CD14-positive monocyte (primary cell): Measurements from ENCODE around the gene RBM28. TPM values are rescaled to one million over a fixed set of nuclear protein-coding genes. Genes with fewer than 3 reads are reported as not detected.

Source experiments
- DNase-seq, 3 donors: peaks; one replicate each; pipeline ENCODE4 v3.0.0-alpha.2; 2011 to 2022
- H2AFZ ChIP-seq: 2 replicates; pipeline ENCODE4 v1.6.0; 2012; ENCODE audit warnings: mild to moderate bottlenecking, low read depth, low read length, inconsistent platforms; ENCODE audit not compliant: insufficient read depth, poor library complexity, severe bottlenecking
- H3K27ac ChIP-seq, 2 donors: 1 replicate in 1 of 2; 2 replicates in 1 of 2; pipeline ENCODE4 v1.5.1; 2012 to 2013; ENCODE audit warnings: low read length in 2 of 2, control low read depth in 1 of 2, inconsistent platforms in 1 of 2, low read depth in 1 of 2, mild to moderate bottlenecking in 1 of 2
- H3K27me3 ChIP-seq, 2 donors: one replicate each; pipeline versions ENCODE4 v1.6.0 to v1.6.1; 2011 to 2013; ENCODE audit warnings: low read length in 2 of 2; ENCODE audit not compliant: control insufficient read depth in 2 of 2, insufficient read depth in 2 of 2
- H3K36me3 ChIP-seq, 2 donors: replicated peaks in 1 of 2; 1 replicate in 1 of 2; 2 replicates in 1 of 2; pipeline versions ENCODE4 v1.5.1 to v1.6.1; 2012 to 2013; ENCODE audit warnings: low read length in 2 of 2, control low read depth in 1 of 2, inconsistent platforms in 1 of 2, mild to moderate bottlenecking in 1 of 2; ENCODE audit not compliant: insufficient read depth in 2 of 2, control insufficient read depth in 1 of 2
- H3K4me1 ChIP-seq, 2 donors: 1 replicate in 1 of 2; 2 replicates in 1 of 2; pipeline versions ENCODE4 v1.5.1 to v1.6.1; 2012 to 2013; ENCODE audit warnings: low read length in 2 of 2, control low read depth in 1 of 2, inconsistent platforms in 1 of 2, mild to moderate bottlenecking in 1 of 2, moderate library complexity in 1 of 2; ENCODE audit not compliant: insufficient read depth in 2 of 2, control insufficient read depth in 1 of 2
- H3K4me2 ChIP-seq: replicated peaks from 2 replicates; pipeline ENCODE3; 2012; ENCODE audit warnings: low read length, moderate library complexity, mild to moderate bottlenecking; ENCODE audit not compliant: poor library complexity, severe bottlenecking; ENCODE audit errors: extremely low read depth
- H3K4me3 ChIP-seq, 3 experiments: fragments of 200-600 bp in 1 of 3; sonication (generic) in 1 of 3; replicated peaks in 1 of 3; 1 replicate in 2 of 3; 2 replicates in 1 of 3; pipeline ENCODE4 v1.5.1; 2011 to 2013; ENCODE audit warnings: low read length in 3 of 3, mild to moderate bottlenecking in 3 of 3, control low read depth in 2 of 3, low read depth in 2 of 3, inconsistent platforms in 1 of 3, moderate library complexity in 1 of 3
- H3K79me2 ChIP-seq: 2 replicates; pipeline ENCODE4 v1.6.0; 2012; ENCODE audit warnings: mild to moderate bottlenecking, control low read depth, inconsistent platforms, low read length, moderate library complexity; ENCODE audit not compliant: insufficient read depth
- H3K9ac ChIP-seq: 2 replicates; pipeline ENCODE4 v1.6.0; 2017; ENCODE audit warnings: low read length, mild to moderate bottlenecking; ENCODE audit not compliant: insufficient read depth, poor library complexity, severe bottlenecking
- H3K9me3 ChIP-seq, 2 donors: replicated peaks in 1 of 2; 1 replicate in 1 of 2; 2 replicates in 1 of 2; pipeline versions ENCODE4 v1.5.1 to v1.6.1; 2012 to 2013; ENCODE audit warnings: low read length in 2 of 2, control low read depth in 1 of 2; ENCODE audit not compliant: control insufficient read depth in 1 of 2, insufficient read depth in 1 of 2
- H4K20me1 ChIP-seq: 2 replicates; pipeline ENCODE4 v1.6.0; 2012; ENCODE audit warnings: mild to moderate bottlenecking, low read length, control low read depth, moderate library complexity; ENCODE audit not compliant: insufficient read depth
- H3K27ac Mint-ChIP-seq, 7 donors: one replicate each; pipeline ENCODE4 v1.8.0; 2020; ENCODE audit warnings: mild to moderate bottlenecking in 7 of 7, mixed read lengths in 7 of 7, moderate library complexity in 6 of 7, inconsistent platforms in 2 of 7
- H3K27me3 Mint-ChIP-seq, 3 donors: one replicate each; pipeline ENCODE4 v1.8.0; 2021 to 2022; ENCODE audit warnings: low read depth in 3 of 3, mild to moderate bottlenecking in 3 of 3, mixed read lengths in 3 of 3, moderate library complexity in 3 of 3, inconsistent platforms in 1 of 3
- H3K36me3 Mint-ChIP-seq, 2 donors: one replicate each; pipeline ENCODE4 v1.8.0; 2020; ENCODE audit warnings: mixed read lengths in 2 of 2, inconsistent platforms in 1 of 2, mild to moderate bottlenecking in 1 of 2
- H3K4me1 Mint-ChIP-seq: one replicate; pipeline ENCODE4 v1.8.0; 2020; ENCODE audit warnings: mild to moderate bottlenecking, mixed read lengths
- H3K4me3 Mint-ChIP-seq, 2 donors: one replicate each; pipeline ENCODE4 v1.8.0; 2020; ENCODE audit warnings: mild to moderate bottlenecking in 2 of 2, mixed read lengths in 2 of 2, moderate library complexity in 1 of 2
- H3K9me3 Mint-ChIP-seq, 7 donors: one replicate each; pipeline ENCODE4 v1.8.0; 2020 to 2022; ENCODE audit warnings: mixed read lengths in 7 of 7, mild to moderate bottlenecking in 6 of 7, moderate library complexity in 6 of 7, inconsistent platforms in 2 of 7
- CTCF ChIP-seq: fragments of 200-600 bp; IDR thresholded peaks from one replicate; pipeline ENCODE4 v1.8.0; 2022; ENCODE audit warnings: antibody characterized with exemption, mild to moderate bottlenecking
- WGBS: methylation state at CpG from one replicate; pipeline ENCODE4 v1.1.5; 2013; ENCODE audit warnings: missing lambda C conversion rate; ENCODE audit not compliant: insufficient coverage; 5-methylcytosine and 5-hydroxymethylcytosine counted together
- intact Hi-C, 2 donors: fragments of 100-400 bp; cut with micrococcal nuclease; formaldehyde crosslinking; loops; one replicate each; pipeline versions ENCODE4 v1.15.0 to v1.15.1; 2023
- polyA plus RNA-seq, 3 donors: library from polyadenylated mRNA; depleted of rRNA in 1 of 3; unstranded in 2 of 3; stranded (reverse) in 1 of 3; fragments of 300-500 nt in 2 of 3; fragments of >200 nt in 1 of 3; fragmentation: Illumina TruSeq in 2 of 3; gene quantifications; 1 replicate in 2 of 3; 2 replicates in 1 of 3; pipeline ENCODE4 v1.2.3, GENCODE V29; 2012 to 2021

The RBM28 gene
- polyA plus RNA-seq, 3 donors = 4.0 to 14.4 (median 4.9) TPM

DNA sequence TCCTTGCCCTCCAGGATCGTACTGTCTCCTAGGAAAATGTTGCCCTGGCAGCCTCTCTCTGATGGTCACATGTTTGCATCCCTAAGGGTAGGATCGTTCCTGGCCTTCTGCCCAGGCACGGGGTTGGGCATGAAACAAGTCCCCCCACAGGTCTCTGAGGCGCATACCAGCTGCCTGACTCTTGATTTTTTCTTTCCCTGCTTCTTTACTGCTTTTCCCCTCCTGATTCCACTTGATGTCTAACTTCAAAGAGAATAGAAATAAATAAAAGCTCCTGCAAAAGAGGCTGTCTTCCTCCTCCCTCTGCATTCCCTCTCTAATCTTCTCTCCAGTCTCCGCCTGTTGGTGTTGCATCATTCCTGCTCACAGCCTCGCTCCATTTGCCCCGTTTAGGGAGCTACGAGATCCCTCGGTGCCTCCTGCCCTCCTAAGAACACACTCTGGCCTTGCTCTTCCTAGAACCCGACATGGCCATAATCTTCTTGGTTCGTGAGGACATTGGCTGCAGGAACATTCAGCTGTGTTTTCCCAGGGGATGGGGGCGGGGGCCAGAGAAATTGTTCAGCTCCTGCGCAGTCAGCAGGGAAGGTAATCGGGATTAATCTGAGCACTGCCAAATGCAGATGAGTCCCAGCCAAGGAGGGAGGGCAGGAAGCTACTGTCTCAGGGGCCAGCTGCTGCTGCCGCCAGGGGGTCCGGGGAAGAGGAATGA is 76.7 kb downstream of the RBM28 start:
- intact Hi-C loops = no loop called here
- no peak overlapping the region for H2AFZ ChIP-seq

DNA sequence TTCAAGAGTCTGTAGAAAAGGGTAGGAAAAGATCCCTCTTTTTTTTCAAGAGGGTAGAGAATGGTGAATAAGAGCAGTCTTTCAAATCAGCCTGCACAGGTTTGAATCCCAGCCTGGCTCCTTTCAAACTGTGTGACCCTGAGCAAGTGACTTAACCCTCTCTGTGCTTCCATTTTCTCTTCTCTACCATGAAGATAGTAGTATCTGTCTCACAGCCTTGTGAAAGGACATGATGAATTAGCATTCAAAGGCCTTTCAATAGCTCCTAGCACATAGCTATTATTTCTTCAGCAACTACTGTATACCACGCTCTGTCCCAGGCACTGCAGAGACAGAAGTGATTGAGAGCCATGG is 77.2 kb downstream of the RBM28 start:
- H3K9me3 ChIP-seq = peaks cover 0 to 5% of the 10 kb centered on the region in 2 donors
- peaks cover 10% of the 10 kb centered on the region for H3K4me1 Mint-ChIP-seq
- TF ChIP-seq CTCF = no peak
- H3K27me3 Mint-ChIP-seq = peaks cover 9 to 22% (median 11%) of the 10 kb centered on the region in 3 donors
- H3K9me3 Mint-ChIP-seq = peaks cover 0 to 10% (median 2%) of the 10 kb centered on the region in 7 donors
- no peaks in the 10 kb centered on the region for H3K36me3 ChIP-seq
- DNase-seq = no peak
- H3K4me3 ChIP-seq = no peak overlapping the region
- no peak overlapping the region for H3K27ac Mint-ChIP-seq
- H3K27ac ChIP-seq = no peak overlapping the region
- no peaks in the 10 kb centered on the region for H3K36me3 Mint-ChIP-seq
- H3K79me2 ChIP-seq = no peaks in the 10 kb centered on the region
- no peaks in the 10 kb centered on the region for H4K20me1 ChIP-seq
- H3K4me3 Mint-ChIP-seq = no peak overlapping the region
- no peak overlapping the region for H3K4me2 ChIP-seq
- no peak overlapping the region for H2AFZ ChIP-seq
- peaks cover 0 to 10% of the 10 kb centered on the region in 2 donors for H3K27me3 ChIP-seq
- peaks cover 7 to 11% of the 10 kb centered on the region in 2 donors for H3K4me1 ChIP-seq
- 100% methylated on average over 1 of the region's 1 CpG for WGBS
- intact Hi-C loops = no loop called here
- H3K9ac ChIP-seq = no peak overlapping the region

More for the DNA sequence above, 76.7 kb downstream of the RBM28 start:
- H4K20me1 ChIP-seq = no peaks in the 10 kb centered on the region
- peaks cover 0 to 6% of the 10 kb centered on the region in 2 donors for H3K9me3 ChIP-seq
- no peak overlapping the region for H3K4me3 ChIP-seq
- Mint-ChIP-seq H3K4me1 (peaks cover 14% of the 10 kb centered on the region), H3K36me3 (no peaks in the 10 kb centered on the region), H3K4me3 (peak overlapping the region in 1 of 2 donors; percentile 42), H3K27ac (peak overlapping the region in 1 of 7 donors; percentile 78), H3K9me3 (peaks cover 0 to 9% (median 2%) of the 10 kb centered on the region in 7 donors), H3K27me3 (peaks cover 9 to 28% (median 14%) of the 10 kb centered on the region in 3 donors)
- H3K36me3 ChIP-seq = no peaks in the 10 kb centered on the region
- H3K9ac ChIP-seq = no peak overlapping the region
- no peaks in the 10 kb centered on the region for H3K79me2 ChIP-seq
- DNase-seq = no peak
- WGBS = 72% methylated on average over 11 of the region's 16 CpGs
- H3K4me2 ChIP-seq = no peak overlapping the region
- H3K27ac ChIP-seq = no peak overlapping the region
- peaks cover 13 to 16% of the 10 kb centered on the region in 2 donors for H3K4me1 ChIP-seq
- no peak for TF ChIP-seq CTCF
- H3K27me3 ChIP-seq = peaks cover 0 to 15% of the 10 kb centered on the region in 2 donors
